ENCODE measurements around the gene DNAH17. TPM values are rescaled to one million over a fixed set of nuclear protein-coding genes. Genes with fewer than 3 reads are reported as not detected.

The DNAH17 gene
- total RNA-seq, 1 experiment from 2014 or later, result 0.11 TPM

GRCh38 chr17:78441271-78441971 is 135.8 kb downstream of the DNAH17 start:
- H3K4me3 ChIP-seq (ENCODE audit: low read depth, low read length, poor library complexity, severe bottlenecking), result no peak overlapping the region
- intact Hi-C loops (cut with micrococcal nuclease; ENCODE audit: unreplicated experiment), result no loop called here
- H3K27ac ChIP-seq (ENCODE audit: low read depth, low read length, poor library complexity, severe bottlenecking), result no peak overlapping the region
- TF ChIP-seq, protein P1, sequence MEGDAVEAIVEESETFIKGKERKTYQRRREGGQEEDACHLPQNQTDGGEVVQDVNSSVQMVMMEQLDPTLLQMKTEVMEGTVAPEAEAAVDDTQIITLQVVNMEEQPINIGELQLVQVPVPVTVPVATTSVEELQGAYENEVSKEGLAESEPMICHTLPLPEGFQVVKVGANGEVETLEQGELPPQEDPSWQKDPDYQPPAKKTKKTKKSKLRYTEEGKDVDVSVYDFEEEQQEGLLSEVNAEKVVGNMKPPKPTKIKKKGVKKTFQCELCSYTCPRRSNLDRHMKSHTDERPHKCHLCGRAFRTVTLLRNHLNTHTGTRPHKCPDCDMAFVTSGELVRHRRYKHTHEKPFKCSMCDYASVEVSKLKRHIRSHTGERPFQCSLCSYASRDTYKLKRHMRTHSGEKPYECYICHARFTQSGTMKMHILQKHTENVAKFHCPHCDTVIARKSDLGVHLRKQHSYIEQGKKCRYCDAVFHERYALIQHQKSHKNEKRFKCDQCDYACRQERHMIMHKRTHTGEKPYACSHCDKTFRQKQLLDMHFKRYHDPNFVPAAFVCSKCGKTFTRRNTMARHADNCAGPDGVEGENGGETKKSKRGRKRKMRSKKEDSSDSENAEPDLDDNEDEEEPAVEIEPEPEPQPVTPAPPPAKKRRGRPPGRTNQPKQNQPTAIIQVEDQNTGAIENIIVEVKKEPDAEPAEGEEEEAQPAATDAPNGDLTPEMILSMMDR (conservative IDR thresholded peaks at IDR 0.05; ENCODE audit: low read depth, low read length), result no peak
- TF ChIP-seq EZH2 (IDR thresholded peaks at IDR 0.05; ENCODE audit: borderline replicate concordance, low read depth, low read length, poor library complexity, severe bottlenecking), result no peak
- no TSS peak for BruUV-seq (replicated peaks)
- H3K27me3 ChIP-seq (replicated peaks; ENCODE audit: insufficient read depth, low read depth, low read length, poor library complexity), result no peaks in the 10 kb centered on the region
- no peaks in the 10 kb centered on the region for H3K4me1 ChIP-seq (ENCODE audit: insufficient read depth, low read length, poor library complexity, severe bottlenecking)
- no peak for DNase-seq (ENCODE audit: low spot score)
- ChIA-PET POLR2A (ENCODE audit: low non-redundant PET) (no interaction called here), CTCF (no interaction called here)
- H3K9me3 ChIP-seq (ENCODE audit: low read depth, low read length, poor library complexity, severe bottlenecking), result no peaks in the 10 kb centered on the region
- no peaks in the 10 kb centered on the region for H3K36me3 ChIP-seq (ENCODE audit: insufficient read depth, low read length, poor library complexity, severe bottlenecking)

DNA sequence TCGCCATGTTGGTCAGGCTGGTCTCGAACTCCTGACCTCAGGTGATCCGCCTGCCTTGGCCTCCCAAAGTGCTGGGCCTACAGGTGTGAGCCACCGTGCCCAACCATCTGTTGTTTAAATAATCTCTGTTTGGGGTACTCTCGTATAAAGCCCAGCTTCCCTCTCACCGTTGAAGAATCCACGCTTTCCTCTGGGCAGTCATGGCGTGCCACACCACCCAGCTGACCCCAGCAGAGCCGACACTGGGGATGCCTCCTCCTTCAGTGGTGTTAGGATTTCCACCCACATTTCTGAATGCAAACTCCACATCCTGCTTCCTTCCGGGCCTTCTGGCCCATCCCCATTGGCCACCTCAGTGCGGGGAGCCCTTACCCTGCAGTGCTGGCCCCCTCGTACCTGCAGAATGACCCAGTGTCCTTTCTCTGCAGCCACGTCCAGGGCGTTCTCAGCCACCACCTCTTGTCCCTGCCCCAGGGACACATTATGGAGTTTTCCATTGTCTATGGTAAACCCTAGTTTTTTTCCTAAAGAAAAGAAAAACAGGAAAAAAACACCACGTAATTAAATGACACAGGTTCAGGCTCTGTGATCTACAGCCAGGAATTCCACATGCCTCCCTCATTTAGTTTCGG is 138.4 kb downstream of the DNAH17 start:
- Histone ChIP-seq H3K4me1 (ENCODE audit: insufficient read depth, low read length, poor library complexity, severe bottlenecking) (no peaks in the 10 kb centered on the region), H3K9me3 (ENCODE audit: low read depth, low read length, poor library complexity, severe bottlenecking) (no peaks in the 10 kb centered on the region), H3K27ac (ENCODE audit: low read depth, low read length, poor library complexity, severe bottlenecking) (no peak overlapping the region), H3K27me3 (replicated peaks; ENCODE audit: insufficient read depth, low read depth, low read length, poor library complexity) (no peaks in the 10 kb centered on the region), H3K4me3 (ENCODE audit: low read depth, low read length, poor library complexity, severe bottlenecking) (no peak overlapping the region), H3K36me3 (ENCODE audit: insufficient read depth, low read length, poor library complexity, severe bottlenecking) (no peaks in the 10 kb centered on the region)
- TF ChIP-seq, protein P1 (conservative IDR thresholded peaks at IDR 0.05; ENCODE audit: low read depth, low read length), result no peak
- TF ChIP-seq EZH2 (IDR thresholded peaks at IDR 0.05; ENCODE audit: borderline replicate concordance, low read depth, low read length, poor library complexity, severe bottlenecking), result no peak
- ChIA-PET CTCF (no interaction called here), POLR2A (ENCODE audit: low non-redundant PET) (no interaction called here)
- intact Hi-C loops (cut with micrococcal nuclease; ENCODE audit: unreplicated experiment), result no loop called here
- no TSS peak for BruUV-seq (replicated peaks)
- no peak for DNase-seq (ENCODE audit: low spot score)

- TF ChIP-seq, protein P1 (conservative IDR thresholded peaks at IDR 0.05; ENCODE audit: low read depth, low read length), result no peak
- TF ChIP-seq EZH2 (IDR thresholded peaks at IDR 0.05; ENCODE audit: borderline replicate concordance, low read depth, low read length, poor library complexity, severe bottlenecking), result no peak
- Histone ChIP-seq H3K4me1 (ENCODE audit: insufficient read depth, low read length, poor library complexity, severe bottlenecking) (no peaks in the 10 kb centered on the region), H3K9me3 (ENCODE audit: low read depth, low read length, poor library complexity, severe bottlenecking) (no peaks in the 10 kb centered on the region), H3K27ac (ENCODE audit: low read depth, low read length, poor library complexity, severe bottlenecking) (no peak overlapping the region), H3K4me3 (ENCODE audit: low read depth, low read length, poor library complexity, severe bottlenecking) (no peak overlapping the region), H3K27me3 (replicated peaks; ENCODE audit: insufficient read depth, low read depth, low read length, poor library complexity) (no peaks in the 10 kb centered on the region), H3K36me3 (ENCODE audit: insufficient read depth, low read length, poor library complexity, severe bottlenecking) (no peaks in the 10 kb centered on the region)
- CTCF ChIA-PET, result no interaction called here
- BruUV-seq (replicated peaks), result no TSS peak
- DNase-seq (ENCODE audit: low spot score), result no peak
- intact Hi-C loops (cut with micrococcal nuclease; ENCODE audit: unreplicated experiment), result no loop called here
- POLR2A ChIA-PET (ENCODE audit: low non-redundant PET), result no interaction called here
These were observed 138.9 kb downstream of the DNAH17 start for GRCh38 chr17:78438271-78438691.
